Left ventricle myocardium superior (tissue), 1 donor: ENCODE results near the gene PATE2. TPM values are rescaled to one million over a fixed set of nuclear protein-coding genes. Genes with fewer than 3 reads are reported as not detected.

Experiments used
- ATAC-seq: fragments of 200-7000 bp; cut with Tn5 transposase; one replicate; pipeline ENCODE4 v1.9.1; 2020; ENCODE audit warnings: mild to moderate bottlenecking, moderate library complexity
- DNase-seq: peaks from one replicate; pipeline ENCODE4 v3.0.0-alpha.2; 2020
- intact Hi-C: fragments of 100-400 bp; cut with micrococcal nuclease; formaldehyde crosslinking; loops from one replicate; pipeline ENCODE4 v1.11.0; 2022
- total RNA-seq: library from RNA; stranded (reverse); fragmentation: NEBNext Ultra II Directional; extraction: Animal tissue kit (Norgen Biotek cat#: 25700); gene quantifications from one replicate; pipeline ENCODE4 v1.2.1, GENCODE V29; 2021
- donor health status: DM: no; HTN: yes; CAD: no; lungs with severe emphysema.

PATE2 gene
- total RNA-seq, 1 donor from 2014 or later, result not detected

DNA sequence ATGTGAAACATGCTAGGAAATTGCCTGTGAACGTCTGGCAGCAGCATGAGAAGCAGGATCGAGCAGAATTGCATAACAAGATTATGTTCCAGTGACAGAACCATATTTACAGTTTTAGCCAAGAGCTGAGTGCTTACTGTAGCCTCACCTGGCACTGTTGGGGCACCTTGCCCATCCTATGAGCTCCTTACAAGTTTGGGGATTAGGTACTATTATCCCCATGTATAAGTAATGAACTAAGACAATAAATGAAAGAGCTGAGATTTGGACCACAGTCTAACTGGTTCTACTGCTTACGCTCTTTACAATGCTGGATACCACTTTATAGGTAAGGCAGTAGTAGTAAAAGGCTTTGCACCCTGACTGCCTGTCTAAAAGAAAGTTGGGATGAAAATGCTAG is 49.7 kb downstream of the PATE2 start:
- intact Hi-C loops, result no loop called here
- ATAC-seq (no peak), DNase-seq (no peak)

Other genes starting within 250 kb of the PATE2 start
- 63.0 TPM for gene EI24, start 209.4 kb downstream of the PATE2 start, total RNA-seq
- 58.6 TPM for gene STT3A, start 186.0 kb downstream of the PATE2 start, total RNA-seq
- gene CHEK1, start 153.7 kb downstream of the PATE2 start, total RNA-seq, result 1.5 TPM
- gene ACRV1, start 98.0 kb downstream of the PATE2 start, total RNA-seq, result not detected
- not detected for gene PATE1, start 32.5 kb downstream of the PATE2 start, total RNA-seq
- gene PATE3, start 9.3 kb upstream of the PATE2 start, total RNA-seq, result not detected
- gene PATE4, start 54.5 kb upstream of the PATE2 start, total RNA-seq, result not detected
- 5.2 TPM for gene HYLS1, start 108.8 kb upstream of the PATE2 start, total RNA-seq
- 7.1 TPM for gene PUS3, start 124.4 kb upstream of the PATE2 start, total RNA-seq
- gene DDX25, start 125.7 kb upstream of the PATE2 start, total RNA-seq, result not detected
- not detected for gene VSIG10L2, start 167.2 kb upstream of the PATE2 start, total RNA-seq